NAMALWA (cell line): ENCODE results near the gene KRT77.
"Not testable (repeated sequence)": the region's sequence is repeated elsewhere in the genome, so short reads cannot be mapped to it uniquely, and the experiment has no call there.

Experiments
- DNase-seq: peaks from one replicate; pipeline ENCODE4 v3.0.0-alpha.2; 2015; ENCODE audit warnings: low spot score

KRT77 gene

GRCh38 chr12:52722680-52723079 is 19.4 kb upstream of the KRT77 start:
- no peak for DNase-seq

- DNase-seq, result no peak
These were observed 18.6 kb upstream of the KRT77 start for GRCh38 chr12:52721838-52722470.

- no peak for DNase-seq
These were observed 17.1 kb upstream of the KRT77 start for GRCh38 chr12:52720365-52720886.

- no peak for DNase-seq
These were observed 12.7 kb upstream of the KRT77 start for GRCh38 chr12:52716061-52716460.

GRCh38 chr12:52715416-52715815 is 12.1 kb upstream of the KRT77 start:
- no peak for DNase-seq

- DNase-seq, result no peak
These were observed 11.6 kb upstream of the KRT77 start for GRCh38 chr12:52714887-52715281.

GRCh38 chr12:52713960-52714886 is 10.9 kb upstream of the KRT77 start:
- DNase-seq, result no peak

- DNase-seq, result not testable (repeated sequence)
These were observed 8.8 kb upstream of the KRT77 start for GRCh38 chr12:52712122-52712521.

- DNase-seq, result peak; percentile 35
These were observed 7.4 kb upstream of the KRT77 start for GRCh38 chr12:52710730-52711129.

GRCh38 chr12:52708010-52708409 is 4.7 kb upstream of the KRT77 start:
- no peak for DNase-seq

GRCh38 chr12:52704464-52704863 is 1.1 kb upstream of the KRT77 start:
- no peak for DNase-seq

GRCh38 chr12:52703878-52704277 is 554 bp upstream of the KRT77 start:
- no peak for DNase-seq

GRCh38 chr12:52702338-52702737 is 986 bp downstream of the KRT77 start:
- no peak for DNase-seq

GRCh38 chr12:52701281-52701680 is 2.0 kb downstream of the KRT77 start:
- no peak for DNase-seq

GRCh38 chr12:52699960-52700359 is 3.4 kb downstream of the KRT77 start:
- DNase-seq, result no peak

GRCh38 chr12:52699373-52699772 is 4.0 kb downstream of the KRT77 start:
- DNase-seq, result no peak

- DNase-seq, result no peak
These were observed 4.5 kb downstream of the KRT77 start for GRCh38 chr12:52698651-52699340.

GRCh38 chr12:52697058-52697582 is 6.2 kb downstream of the KRT77 start:
- DNase-seq, result no peak

- DNase-seq, result no peak
These were observed 6.7 kb downstream of the KRT77 start for GRCh38 chr12:52696588-52696987.

- no peak for DNase-seq
These were observed 8.3 kb downstream of the KRT77 start for GRCh38 chr12:52695039-52695438.

- no peak for DNase-seq
These were observed 9.2 kb downstream of the KRT77 start for GRCh38 chr12:52694151-52694550.

- no peak for DNase-seq
These were observed 10.1 kb downstream of the KRT77 start for GRCh38 chr12:52693261-52693660.
